Astrocyte of the cerebellum (primary cell): Measurements from ENCODE around the gene CXCL1.

Source experiments
- DNase-seq: peaks from one replicate; pipeline ENCODE4 v3.0.0-alpha.2; 2011; ENCODE audit warnings: low read depth
- H3K4me3 ChIP-seq: 2 replicates; pipeline ENCODE4 v1.5.1; 2011; ENCODE audit warnings: mild to moderate bottlenecking, low read depth, low read length, moderate library complexity
- CTCF ChIP-seq: IDR thresholded peaks from 2 replicates; pipeline ENCODE4 v1.5.1; 2012; ENCODE audit warnings: low read length, low read depth, moderate library complexity, mild to moderate bottlenecking; ENCODE audit errors: missing control alignments
- in situ Hi-C: cut with HindIII; loops from 2 replicates; pipeline ENCODE4 v1.10.0; 2017; ENCODE audit warnings: low sequenced_read_pairs

CXCL1 gene

GRCh38 chr4:73831569-73831968 is 37.6 kb upstream of the CXCL1 start:
- no peak overlapping the region for H3K4me3 ChIP-seq
- peak; percentile 79 for DNase-seq
- no peak for TF ChIP-seq CTCF
- in situ Hi-C loops, result no loop called here

- in situ Hi-C loops, result no loop called here
- DNase-seq, result no peak
- TF ChIP-seq CTCF, result no peak
- no peak overlapping the region for H3K4me3 ChIP-seq
These were observed 36.4 kb upstream of the CXCL1 start for GRCh38 chr4:73832651-73833237.

- no peak for TF ChIP-seq CTCF
- DNase-seq, result no peak
- peak within 1 kb of the TSS; percentile 44 for H3K4me3 ChIP-seq
- in situ Hi-C loops, result no loop called here
These were observed 32.6 kb upstream of the CXCL1 start, which contains the start of gene CXCL6 for GRCh38 chr4:73836373-73837279. Gene CXCL6 (plus strand): TSS chr4:73836678. CDS start chr4:73836751, 73 bp downstream.

GRCh38 chr4:73839071-73839470 is 30.1 kb upstream of the CXCL1 start:
- no peak for TF ChIP-seq CTCF
- no peak for DNase-seq

GRCh38 chr4:73839715-73840114 is 29.5 kb upstream of the CXCL1 start:
- H3K4me3 ChIP-seq, result no peak overlapping the region

More at GRCh38 chr4:73839071-73839470, 30.1 kb upstream of the CXCL1 start:
- in situ Hi-C loops, result no loop called here
- H3K4me3 ChIP-seq, result no peak overlapping the region

More at GRCh38 chr4:73839715-73840114, 29.5 kb upstream of the CXCL1 start:
- DNase-seq, result no peak
- in situ Hi-C loops, result no loop called here
- TF ChIP-seq CTCF, result no peak
